Muscle layer of colon (tissue), 2 donors: ENCODE results near the gene CA5A.

Experiments used
- H3K27ac ChIP-seq: one replicate; pipeline ENCODE4 v1.7.0; 2013; ENCODE audit warnings: low read depth, mild to moderate bottlenecking, low read length, moderate library complexity
- H3K27me3 ChIP-seq, 2 donors: one replicate each; pipeline ENCODE4 v1.7.0; 2013; ENCODE audit warnings: low read length in 2 of 2, mild to moderate bottlenecking in 2 of 2; ENCODE audit not compliant: insufficient read depth in 2 of 2, control insufficient read depth in 1 of 2
- H3K36me3 ChIP-seq: one replicate; pipeline ENCODE4 v1.7.0; 2013; ENCODE audit warnings: mild to moderate bottlenecking, low read length; ENCODE audit not compliant: insufficient read depth
- H3K4me1 ChIP-seq: one replicate; pipeline ENCODE4 v1.7.0; 2013; ENCODE audit warnings: mild to moderate bottlenecking, low read length; ENCODE audit not compliant: insufficient read depth
- H3K4me3 ChIP-seq, 2 donors: one replicate each; pipeline ENCODE4 v1.7.0; 2013; ENCODE audit warnings: low read length in 2 of 2, low read depth in 1 of 2, mild to moderate bottlenecking in 1 of 2, moderate library complexity in 1 of 2
- H3K9ac ChIP-seq: one replicate; pipeline ENCODE4 v1.7.0; 2013; ENCODE audit warnings: low read length
- H3K9me3 ChIP-seq: one replicate; pipeline ENCODE4 v1.7.0; 2013; ENCODE audit warnings: mild to moderate bottlenecking, low read length
- donor health status: abdominal sarcoma.
- donor health status: Adenocarcinoma of cecum.

CA5A gene

DNA sequence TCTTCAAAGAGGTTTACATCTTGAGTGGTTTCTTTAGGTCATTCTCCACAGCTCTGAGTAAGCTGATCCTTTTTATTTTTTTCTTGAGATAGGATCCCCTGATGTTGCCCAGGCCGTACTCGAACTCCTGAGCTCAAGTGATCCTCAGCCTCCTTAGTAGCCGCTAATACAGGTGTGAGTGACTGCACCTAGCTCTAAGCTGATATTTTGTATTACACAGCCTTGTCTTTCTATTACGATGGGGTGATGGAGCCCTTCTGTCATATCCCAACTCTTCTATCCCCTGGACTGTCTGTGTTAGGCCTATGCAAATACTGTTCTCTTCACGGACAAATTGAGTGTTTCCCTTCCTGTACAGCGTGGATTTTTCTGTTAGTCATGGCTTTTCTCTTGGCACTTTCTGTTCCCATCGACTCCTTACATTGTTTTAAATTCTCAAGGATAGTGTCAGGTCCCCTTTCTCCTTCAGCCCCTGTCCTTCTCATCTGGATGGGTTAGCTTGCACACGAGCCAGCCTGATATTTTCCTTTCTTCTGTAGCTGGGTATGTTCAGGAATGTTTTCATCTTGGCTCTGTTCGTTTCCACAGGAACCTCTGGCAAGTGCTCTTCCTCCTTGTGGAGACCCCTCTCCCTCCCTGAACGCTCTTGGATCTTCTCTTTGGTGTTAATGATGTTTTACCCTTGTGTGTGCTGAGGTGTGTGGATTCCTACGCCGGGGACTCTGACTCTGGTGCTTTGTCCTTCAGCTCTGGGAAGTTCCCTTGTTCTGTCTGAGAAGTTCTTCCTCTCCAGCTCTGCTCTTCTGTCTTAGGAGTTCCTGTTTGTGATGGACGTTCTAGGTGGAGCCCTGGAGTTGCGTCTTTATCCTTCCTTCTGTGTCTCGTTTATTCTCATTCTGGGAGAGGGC lies 17.2 kb upstream of the CA5A start:
- H3K9me3 ChIP-seq, result no peaks in the 10 kb centered on the region
- no peak overlapping the region for H3K27ac ChIP-seq
- peaks cover 31% of the 10 kb centered on the region for H3K4me1 ChIP-seq

DNA sequence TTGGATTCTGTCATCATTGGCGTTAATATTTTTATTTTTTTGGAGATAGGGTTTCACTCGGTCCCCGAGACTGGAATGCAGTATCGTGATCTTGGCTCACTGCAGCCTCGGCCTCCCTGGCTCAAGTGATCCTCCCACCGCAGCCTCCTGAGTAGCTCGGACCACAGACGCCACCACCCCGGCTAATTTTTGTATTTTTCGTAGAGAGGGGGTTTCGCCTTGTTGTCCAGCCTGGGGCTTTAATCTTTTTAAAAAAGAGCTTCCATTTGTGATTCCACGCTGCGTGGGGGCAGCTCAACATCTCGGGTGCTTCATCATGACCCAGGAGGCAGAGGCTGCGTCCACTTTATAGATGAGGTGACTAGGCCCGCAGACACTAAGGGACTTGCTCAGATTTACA lies 16.4 kb upstream of the CA5A start:
- Histone ChIP-seq H3K27me3 (no peaks in the 10 kb centered on the region), H3K9ac (peak overlapping the region; percentile 78), H3K4me1 (peaks cover 31% of the 10 kb centered on the region), H3K4me3 (peak overlapping the region in 1 of 2 donors; percentile 91), H3K27ac (peak overlapping the region; percentile 90), H3K36me3 (peaks cover 8% of the 10 kb centered on the region), H3K9me3 (no peaks in the 10 kb centered on the region)

More for the DNA sequence above, 17.2 kb upstream of the CA5A start:
- H3K4me3 ChIP-seq, result peak overlapping the region in 1 of 2 donors; percentile 2
- peaks cover 8% of the 10 kb centered on the region for H3K36me3 ChIP-seq
- no peaks in the 10 kb centered on the region for H3K27me3 ChIP-seq
- H3K9ac ChIP-seq, result no peak overlapping the region

DNA sequence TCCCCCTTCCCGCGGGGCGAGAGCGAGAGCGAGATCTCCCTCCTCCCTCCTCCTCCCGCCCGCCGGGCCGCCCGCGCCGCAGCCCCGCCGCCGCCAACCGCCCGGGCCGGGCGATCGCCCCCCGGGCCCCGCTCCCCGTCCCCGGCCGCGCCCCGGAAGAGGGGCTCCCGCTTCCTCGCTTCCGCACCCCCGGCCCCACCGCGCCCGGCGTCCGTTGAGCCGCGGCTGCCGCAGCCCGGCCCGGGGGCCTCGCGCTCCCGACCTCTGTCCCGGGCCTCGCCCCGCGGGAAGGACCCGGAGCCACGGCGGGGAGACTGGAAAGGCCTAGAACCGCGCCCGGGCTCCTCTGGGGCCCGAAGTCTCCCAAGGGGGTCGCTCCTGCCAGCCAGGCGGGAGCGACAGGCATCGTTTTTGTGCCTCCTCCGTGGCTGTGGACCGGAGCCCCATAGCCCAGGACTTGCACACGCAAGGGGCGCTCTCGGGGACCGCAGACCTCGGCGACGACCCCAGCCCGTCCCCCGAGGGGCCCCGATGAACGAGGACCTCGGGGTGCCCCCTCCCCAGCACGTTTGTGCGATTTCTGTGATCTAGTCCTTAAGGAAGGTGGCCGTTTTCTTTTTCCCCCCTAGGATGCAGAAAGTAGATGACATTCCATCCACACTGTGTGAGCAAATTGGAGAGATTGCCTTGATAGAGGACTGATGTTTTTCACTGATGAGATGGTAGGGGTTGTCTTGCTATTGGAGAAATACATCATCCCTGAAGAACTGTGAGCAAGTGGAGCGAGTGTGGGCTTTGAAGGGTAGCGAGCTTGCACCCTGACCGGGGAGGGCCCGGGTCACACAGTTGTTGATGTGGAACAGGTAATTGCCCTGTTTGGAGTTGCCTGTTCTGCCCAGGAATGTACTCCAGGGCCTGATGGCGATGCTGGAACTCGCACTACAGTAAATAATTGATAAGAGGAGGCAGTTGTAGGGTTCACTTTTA lies 15.5 kb upstream of the CA5A start:
- H3K27ac ChIP-seq, result peak overlapping the region; percentile 90
- peaks cover 4% of the 10 kb centered on the region for H3K36me3 ChIP-seq
- H3K27me3 ChIP-seq, result no peaks in the 10 kb centered on the region
- peak overlapping the region; percentile 91 to 96 for H3K4me3 ChIP-seq
- H3K9me3 ChIP-seq, result no peaks in the 10 kb centered on the region
- H3K9ac ChIP-seq, result peak overlapping the region; percentile 78
- peaks cover 30% of the 10 kb centered on the region for H3K4me1 ChIP-seq

DNA sequence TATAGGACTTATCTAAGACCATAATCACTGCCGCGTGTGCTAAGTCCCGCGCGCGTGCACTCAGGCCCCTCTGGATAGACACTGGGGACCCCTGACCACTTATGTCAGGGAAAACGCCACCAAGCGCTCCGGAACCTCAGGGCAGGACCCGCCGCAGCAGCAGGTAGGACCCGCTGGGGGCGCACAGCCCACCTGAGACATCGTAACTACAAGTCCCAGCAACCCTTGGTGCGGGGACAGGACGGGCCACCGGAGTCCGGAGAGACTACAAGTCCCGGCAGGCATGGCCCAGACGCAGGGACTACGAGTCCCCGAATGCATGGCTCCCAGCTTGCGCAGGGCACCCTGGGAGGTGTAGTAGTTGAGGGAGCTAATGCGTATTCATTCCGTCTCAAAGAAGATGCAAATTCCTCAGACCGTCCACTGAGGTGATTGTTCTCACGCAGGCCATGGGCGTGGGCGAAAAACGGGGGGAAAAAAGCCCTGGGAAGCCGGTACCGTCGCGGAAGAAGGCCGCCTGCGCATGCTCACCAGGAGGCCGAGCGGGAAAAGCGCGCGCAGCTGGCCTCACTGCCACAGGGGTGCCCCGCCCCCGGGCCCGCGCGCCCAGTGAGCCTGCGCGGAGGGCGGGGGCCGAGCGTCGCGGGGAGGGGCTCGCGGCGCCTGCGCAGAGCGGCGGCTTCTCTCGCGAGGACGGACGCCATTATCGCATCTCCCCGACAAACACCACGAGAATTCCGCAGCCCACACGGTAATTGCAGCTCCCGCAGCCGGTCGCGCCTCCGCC lies 14.6 kb upstream of the CA5A start, which contains the start of gene BANP:
Gene BANP, plus strand, starts transcription at position 670 of the 787 bp plus-strand sequence. CDS start 23,682 bp downstream, outside the sequence.
- Histone ChIP-seq H3K27me3 (no peaks in the 10 kb centered on the region), H3K9me3 (no peaks in the 10 kb centered on the region), H3K4me3 (peak within 1 kb of the TSS; percentile 91 to 96), H3K4me1 (peaks cover 22% of the 10 kb centered on the region), H3K27ac (peak within 1 kb of the TSS; percentile 98), H3K9ac (peak within 1 kb of the TSS; percentile 78), H3K36me3 (peaks cover 4% of the 10 kb centered on the region)

DNA sequence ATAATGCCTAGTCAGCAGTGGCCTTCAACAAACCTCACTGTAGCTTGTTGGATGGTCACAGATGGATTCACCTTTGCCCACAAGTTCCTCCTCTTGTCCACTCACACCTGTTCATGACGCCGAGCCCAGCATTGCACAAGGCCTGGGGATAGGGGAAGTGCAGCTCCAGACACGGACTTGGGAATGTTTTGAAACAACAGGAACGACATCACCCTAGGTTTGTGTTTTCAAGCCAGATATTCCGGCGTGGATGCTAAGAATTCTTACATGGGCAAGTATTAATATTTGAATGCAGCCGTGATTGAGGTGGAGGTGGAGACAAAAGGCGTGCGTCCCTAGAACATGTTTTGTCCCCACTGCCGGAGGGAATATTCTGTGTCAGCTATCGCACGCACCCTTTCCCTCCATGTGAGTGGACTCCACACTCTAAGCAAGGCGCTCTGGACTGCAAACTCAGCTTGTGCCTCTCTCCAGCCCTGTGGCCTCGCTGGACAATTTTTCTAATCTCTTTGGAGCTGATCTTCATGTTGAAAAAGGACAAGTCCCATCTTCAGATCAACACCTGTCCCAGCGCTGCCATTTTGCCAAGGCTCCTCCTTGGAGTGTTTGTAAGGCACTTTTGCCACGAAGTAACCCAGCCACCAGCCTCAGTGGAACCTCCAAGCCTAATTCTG lies 12.9 kb upstream of the CA5A start:
- H3K4me3 ChIP-seq, result no peak overlapping the region
- H3K9me3 ChIP-seq, result no peaks in the 10 kb centered on the region
- H3K9ac ChIP-seq, result no peak overlapping the region
- H3K36me3 ChIP-seq, result peaks cover 2% of the 10 kb centered on the region
- H3K27me3 ChIP-seq, result no peaks in the 10 kb centered on the region
- H3K27ac ChIP-seq, result no peak overlapping the region
- peaks cover 11% of the 10 kb centered on the region for H3K4me1 ChIP-seq

DNA sequence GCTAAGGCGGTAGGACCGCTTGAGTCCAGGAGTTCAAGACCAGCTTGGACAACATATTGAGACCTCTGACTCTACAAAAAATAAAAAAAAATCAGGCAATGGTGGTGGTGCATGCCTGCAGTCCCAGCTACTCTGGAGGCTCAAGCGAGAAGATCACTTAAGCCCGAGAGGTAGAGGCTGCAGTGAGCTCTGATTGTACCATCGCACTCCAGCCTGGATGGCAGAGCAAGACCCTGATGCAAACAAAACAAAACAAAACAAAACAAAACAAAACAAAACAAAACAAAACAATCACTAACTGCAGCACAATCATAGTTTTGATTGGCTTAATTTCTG lies 12.4 kb upstream of the CA5A start:
- Histone ChIP-seq H3K9ac (no peak overlapping the region), H3K27me3 (no peaks in the 10 kb centered on the region), H3K27ac (no peak overlapping the region), H3K4me1 (peaks cover 11% of the 10 kb centered on the region), H3K36me3 (no peaks in the 10 kb centered on the region), H3K4me3 (no peak overlapping the region), H3K9me3 (no peaks in the 10 kb centered on the region)

DNA sequence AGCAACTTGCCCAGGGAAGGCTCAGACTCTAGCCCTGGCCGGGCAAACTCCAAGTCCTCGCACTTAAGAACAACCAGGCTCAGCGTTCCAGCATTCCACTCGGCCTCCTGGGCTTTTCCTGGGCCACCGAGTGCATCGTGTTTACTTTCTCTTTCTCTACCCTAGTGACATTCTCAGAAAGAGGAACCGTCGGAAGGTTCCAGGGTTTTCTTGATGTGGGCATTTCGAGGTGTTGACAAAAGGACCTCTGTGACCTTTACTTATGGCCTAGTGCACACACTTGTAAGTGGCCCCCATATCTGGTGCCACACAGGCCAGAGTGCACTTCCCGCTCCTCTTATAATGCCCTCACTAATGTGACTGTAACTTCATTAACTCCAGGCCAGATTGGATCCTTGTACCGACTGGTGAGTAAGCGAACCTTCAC lies 11.8 kb upstream of the CA5A start:
- no peak overlapping the region for H3K9ac ChIP-seq
- no peaks in the 10 kb centered on the region for H3K27me3 ChIP-seq
- H3K4me3 ChIP-seq, result no peak overlapping the region

DNA sequence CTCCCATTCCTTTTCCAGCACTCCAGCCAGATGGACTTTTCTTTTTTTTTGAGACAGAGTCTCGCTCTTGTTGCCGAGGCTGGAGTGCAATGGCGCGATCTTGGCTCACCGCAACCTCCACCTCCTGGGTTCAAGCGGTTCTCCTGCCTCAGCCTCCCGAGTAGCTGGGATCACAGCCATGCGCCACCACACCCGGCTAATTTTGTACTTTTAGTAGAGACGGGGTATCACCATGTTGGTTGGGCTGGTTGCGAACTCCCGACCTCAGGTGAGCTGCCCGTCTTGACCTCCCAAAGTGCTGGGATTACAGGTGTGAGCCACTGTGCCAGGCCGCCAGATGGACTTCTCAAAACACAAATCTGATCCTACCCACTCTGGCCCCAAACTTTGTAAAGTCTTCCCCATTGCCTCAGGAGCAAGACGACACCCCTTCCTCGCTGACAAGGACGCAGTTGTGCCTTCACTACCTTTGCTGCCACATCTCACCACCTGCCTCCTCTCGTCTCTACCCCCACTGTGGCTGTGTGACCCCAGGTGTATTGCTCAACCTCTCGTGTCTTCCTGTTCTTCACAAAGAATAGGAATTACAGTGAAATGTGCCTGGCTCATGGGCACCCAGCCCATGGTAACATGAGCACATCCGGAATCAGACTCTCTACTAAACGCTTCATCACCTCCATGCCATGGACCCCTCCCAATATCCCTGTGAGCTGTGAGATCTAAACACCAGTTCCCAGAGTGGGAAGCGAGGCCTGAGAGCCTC lies 11.2 kb upstream of the CA5A start:
- no peaks in the 10 kb centered on the region for H3K9me3 ChIP-seq
- H3K27ac ChIP-seq, result no peak overlapping the region
- no peak overlapping the region for H3K4me3 ChIP-seq
- no peaks in the 10 kb centered on the region for H3K27me3 ChIP-seq
- peaks cover 6% of the 10 kb centered on the region for H3K4me1 ChIP-seq
- no peaks in the 10 kb centered on the region for H3K36me3 ChIP-seq
- H3K9ac ChIP-seq, result no peak overlapping the region

More for the DNA sequence above, 11.8 kb upstream of the CA5A start:
- no peaks in the 10 kb centered on the region for H3K36me3 ChIP-seq
- H3K27ac ChIP-seq, result no peak overlapping the region
- H3K4me1 ChIP-seq, result peaks cover 11% of the 10 kb centered on the region
- no peaks in the 10 kb centered on the region for H3K9me3 ChIP-seq

DNA sequence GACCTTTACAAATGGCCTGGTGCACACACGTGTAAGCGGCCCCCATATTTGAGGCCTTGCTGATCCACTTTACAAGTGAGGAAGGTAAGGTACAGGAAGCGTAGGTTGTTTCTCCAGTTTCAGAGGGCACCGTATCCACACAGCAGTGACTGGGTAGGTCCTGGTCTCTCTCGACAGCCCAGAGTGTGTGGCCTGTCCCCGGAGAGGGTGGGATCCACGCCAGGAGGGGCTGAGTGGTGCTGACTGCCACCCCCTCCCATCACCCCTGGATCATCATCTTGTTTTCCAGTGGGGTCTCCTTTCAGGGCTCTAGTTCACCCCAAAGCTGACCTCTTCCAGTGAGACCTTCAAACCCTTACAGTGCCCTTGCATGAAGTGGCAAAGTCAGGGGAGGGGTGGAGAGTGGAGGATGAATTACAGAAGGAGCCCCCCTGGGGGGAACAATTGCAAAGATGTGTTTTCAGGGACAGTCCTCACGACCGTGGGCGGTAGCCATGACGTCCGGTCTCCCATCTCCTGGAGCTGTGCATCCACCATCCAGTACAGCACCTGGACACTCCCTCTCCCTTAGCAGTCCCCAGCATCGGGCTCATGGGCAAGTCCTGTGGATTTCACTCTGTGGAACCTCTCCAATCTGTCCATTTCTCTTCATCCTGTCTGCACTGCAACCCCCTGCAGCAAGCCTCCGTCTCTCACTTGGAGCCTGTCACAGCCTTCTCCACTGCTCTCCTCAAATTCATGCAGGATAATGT lies 10.4 kb upstream of the CA5A start:
- no peaks in the 10 kb centered on the region for H3K4me1 ChIP-seq
- no peak overlapping the region for H3K9ac ChIP-seq
- no peaks in the 10 kb centered on the region for H3K36me3 ChIP-seq
- no peak overlapping the region for H3K4me3 ChIP-seq
- no peak overlapping the region for H3K27ac ChIP-seq
- H3K27me3 ChIP-seq, result no peaks in the 10 kb centered on the region
- no peaks in the 10 kb centered on the region for H3K9me3 ChIP-seq
